ENCODE measurements around the gene KLK2. TPM values are rescaled to one million over a fixed set of nuclear protein-coding genes. Genes with fewer than 3 reads are reported as not detected.

Gene KLK2
- total RNA-seq, 2 donors from 2014 or later = not detected

DNA sequence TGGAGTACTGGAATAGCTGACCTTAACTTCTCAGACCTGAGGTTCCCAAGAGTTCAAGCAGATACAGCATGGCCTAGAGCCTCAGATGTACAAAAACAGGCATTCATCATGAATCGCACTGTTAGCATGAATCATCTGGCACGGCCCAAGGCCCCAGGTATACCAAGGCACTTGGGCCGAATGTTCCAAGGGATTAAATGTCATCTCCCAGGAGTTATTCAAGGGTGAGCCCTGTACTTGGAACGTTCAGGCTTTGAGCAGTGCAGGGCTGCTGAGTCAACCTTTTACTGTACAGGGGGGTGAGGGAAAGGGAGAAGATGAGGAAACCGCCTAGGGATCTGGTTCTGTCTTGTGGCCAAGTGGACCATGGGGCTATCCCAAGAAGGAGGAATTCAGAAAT, 12.2 kb upstream of the KLK2 start:
- Mint-ChIP-seq H3K4me3 (no peak overlapping the region), H3K27ac (no peak overlapping the region), H3K4me1 (peaks cover 4% of the 10 kb centered on the region), H3K36me3 (ENCODE audit: low read depth) (peaks cover 12% of the 10 kb centered on the region), H3K27me3 (peaks cover 63% of the 10 kb centered on the region)
- ATAC-seq = no peak
- no peak for DNase-seq
- H3K9me3 ChIP-seq (ENCODE audit: control insufficient read depth, low read length, poor library complexity, severe bottlenecking) = no peaks in the 10 kb centered on the region

DNA sequence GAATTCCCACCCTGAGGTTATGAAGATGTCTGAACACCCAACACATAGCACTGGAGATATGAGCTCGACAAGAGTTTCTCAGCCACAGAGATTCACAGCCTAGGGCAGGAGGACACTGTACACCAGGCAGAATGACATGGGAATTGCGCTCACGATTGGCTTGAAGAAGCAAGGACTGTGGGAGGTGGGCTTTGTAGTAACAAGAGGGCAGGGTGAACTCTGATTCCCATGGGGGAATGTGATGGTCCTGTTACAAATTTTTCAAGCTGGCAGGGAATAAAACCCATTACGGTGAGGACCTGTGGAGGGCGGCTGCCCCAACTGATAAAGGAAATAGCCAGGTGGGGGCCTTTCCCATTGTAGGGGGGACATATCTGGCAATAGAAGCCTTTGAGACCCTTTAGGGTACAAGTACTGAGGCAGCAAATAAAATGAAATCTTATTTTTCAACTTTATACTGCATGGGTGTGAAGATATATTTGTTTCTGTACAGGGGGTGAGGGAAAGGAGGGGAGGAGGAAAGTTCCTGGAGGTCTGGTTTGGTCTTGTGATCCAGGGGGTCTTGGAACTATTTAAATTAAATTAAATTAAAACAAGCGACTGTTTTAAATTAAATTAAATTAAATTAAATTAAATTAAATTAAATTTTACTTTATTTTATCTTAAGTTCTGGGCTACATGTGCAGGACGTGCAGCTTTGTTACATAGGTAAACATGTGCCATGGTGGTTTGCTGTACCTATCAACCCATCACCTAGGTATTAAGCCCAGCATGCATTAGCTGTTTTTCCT, 11.5 kb upstream of the KLK2 start:
- no peaks in the 10 kb centered on the region for H3K9me3 ChIP-seq (ENCODE audit: control insufficient read depth, low read length, poor library complexity, severe bottlenecking)
- peaks cover 63% of the 10 kb centered on the region for H3K27me3 Mint-ChIP-seq
- no peak for ATAC-seq
- peaks cover 4% of the 10 kb centered on the region for H3K4me1 Mint-ChIP-seq
- peaks cover 9% of the 10 kb centered on the region for H3K36me3 Mint-ChIP-seq (ENCODE audit: low read depth)
- H3K4me3 Mint-ChIP-seq = no peak overlapping the region
- no peak for DNase-seq
- H3K27ac Mint-ChIP-seq = no peak overlapping the region

DNA sequence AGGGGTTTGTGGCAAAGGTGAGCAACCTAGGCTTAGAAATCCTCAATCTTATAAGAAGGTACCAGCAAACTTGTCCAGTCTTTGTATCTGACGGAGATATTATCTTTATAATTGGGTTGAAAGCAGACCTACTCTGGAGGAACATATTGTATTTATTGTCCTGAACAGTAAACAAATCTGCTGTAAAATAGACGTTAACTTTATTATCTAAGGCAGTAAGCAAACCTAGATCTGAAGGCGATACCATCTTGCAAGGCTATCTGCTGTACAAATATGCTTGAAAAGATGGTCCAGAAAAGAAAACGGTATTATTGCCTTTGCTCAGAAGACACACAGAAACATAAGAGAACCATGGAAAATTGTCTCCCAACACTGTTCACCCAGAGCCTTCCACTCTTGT, 3.8 kb upstream of the KLK2 start:
- no peak overlapping the region for H3K27ac Mint-ChIP-seq
- H3K27me3 Mint-ChIP-seq = peaks cover 46% of the 10 kb centered on the region
- H3K9me3 ChIP-seq (ENCODE audit: control insufficient read depth, low read length, poor library complexity, severe bottlenecking) = no peaks in the 10 kb centered on the region
- no peaks in the 10 kb centered on the region for H3K4me1 Mint-ChIP-seq
- H3K36me3 Mint-ChIP-seq (ENCODE audit: low read depth) = no peaks in the 10 kb centered on the region
- no peak overlapping the region for H3K4me3 Mint-ChIP-seq
- ATAC-seq (no peak), DNase-seq (no peak)

DNA sequence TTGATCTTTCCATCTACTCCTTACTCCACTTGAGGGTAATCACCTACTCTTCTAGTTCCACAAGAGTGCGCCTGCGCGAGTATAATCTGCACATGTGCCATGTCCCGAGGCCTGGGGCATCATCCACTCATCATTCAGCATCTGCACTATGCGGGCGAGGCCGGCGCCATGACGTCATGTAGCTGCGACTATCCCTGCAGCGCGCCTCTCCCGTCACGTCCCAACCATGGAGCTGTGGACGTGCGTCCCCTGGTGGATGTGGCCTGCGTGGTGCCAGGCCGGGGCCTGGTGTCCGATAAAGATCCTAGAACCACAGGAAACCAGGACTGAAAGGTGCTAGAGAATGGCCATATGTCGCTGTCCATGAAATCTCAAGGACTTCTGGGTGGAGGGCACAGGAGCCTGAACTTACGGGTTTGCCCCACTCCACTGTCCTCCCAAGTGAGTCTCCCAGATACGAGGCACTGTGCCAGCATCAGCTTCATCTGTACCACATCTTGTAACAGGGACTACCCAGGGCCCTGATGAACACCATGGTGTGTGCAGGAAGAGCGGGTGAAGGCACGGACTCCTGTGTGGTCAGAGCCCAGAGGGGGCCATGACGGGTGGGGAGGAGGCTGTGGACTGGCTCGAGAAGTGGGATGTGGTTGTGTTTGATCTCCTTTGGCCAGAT, 2.7 kb upstream of the KLK2 start:
- Mint-ChIP-seq H3K36me3 (ENCODE audit: low read depth) (no peaks in the 10 kb centered on the region), H3K27ac (no peak overlapping the region), H3K27me3 (peaks cover 46% of the 10 kb centered on the region), H3K4me3 (no peak overlapping the region), H3K4me1 (no peaks in the 10 kb centered on the region)
- ATAC-seq (no peak), DNase-seq (no peak)
- H3K9me3 ChIP-seq (ENCODE audit: control insufficient read depth, low read length, poor library complexity, severe bottlenecking) = no peaks in the 10 kb centered on the region

GRCh38 chr19:50874211-50874610, 972 bp downstream of the KLK2 start:
- Mint-ChIP-seq H3K4me3 (no peak overlapping the region), H3K4me1 (no peaks in the 10 kb centered on the region), H3K27me3 (peaks cover 25% of the 10 kb centered on the region), H3K36me3 (ENCODE audit: low read depth) (no peaks in the 10 kb centered on the region), H3K27ac (no peak overlapping the region)
- DNase-seq (no peak), ATAC-seq (no peak)
- no peaks in the 10 kb centered on the region for H3K9me3 ChIP-seq (ENCODE audit: control insufficient read depth, low read length, poor library complexity, severe bottlenecking)

- no peak for ATAC-seq
- Mint-ChIP-seq H3K27ac (no peak overlapping the region), H3K4me3 (no peak overlapping the region), H3K36me3 (ENCODE audit: low read depth) (no peaks in the 10 kb centered on the region), H3K4me1 (no peaks in the 10 kb centered on the region), H3K27me3 (peaks cover 36% of the 10 kb centered on the region)
- H3K9me3 ChIP-seq (ENCODE audit: control insufficient read depth, low read length, poor library complexity, severe bottlenecking) = no peaks in the 10 kb centered on the region
- DNase-seq = no peak
Observed at GRCh38 chr19:50875795-50876422, 2.7 kb downstream of the KLK2 start.

DNA sequence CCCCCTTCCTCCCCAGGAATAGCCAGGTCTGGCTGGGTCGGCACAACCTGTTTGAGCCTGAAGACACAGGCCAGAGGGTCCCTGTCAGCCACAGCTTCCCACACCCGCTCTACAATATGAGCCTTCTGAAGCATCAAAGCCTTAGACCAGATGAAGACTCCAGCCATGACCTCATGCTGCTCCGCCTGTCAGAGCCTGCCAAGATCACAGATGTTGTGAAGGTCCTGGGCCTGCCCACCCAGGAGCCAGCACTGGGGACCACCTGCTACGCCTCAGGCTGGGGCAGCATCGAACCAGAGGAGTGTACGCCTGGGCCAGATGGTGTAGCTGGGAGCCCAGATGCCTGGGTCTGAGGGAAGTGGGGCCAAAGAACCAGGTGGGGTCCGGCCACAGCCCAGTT, 3.2 kb downstream of the KLK2 start:
- no peaks in the 10 kb centered on the region for H3K9me3 ChIP-seq (ENCODE audit: control insufficient read depth, low read length, poor library complexity, severe bottlenecking)
- no peaks in the 10 kb centered on the region for H3K4me1 Mint-ChIP-seq
- no peak for DNase-seq
- H3K27me3 Mint-ChIP-seq = peaks cover 41% of the 10 kb centered on the region
- no peak overlapping the region for H3K27ac Mint-ChIP-seq
- no peak for ATAC-seq
- H3K4me3 Mint-ChIP-seq = no peak overlapping the region
- no peaks in the 10 kb centered on the region for H3K36me3 Mint-ChIP-seq (ENCODE audit: low read depth)

- ATAC-seq (no peak), DNase-seq (no peak)
- H3K4me3 Mint-ChIP-seq = no peak overlapping the region
- H3K36me3 Mint-ChIP-seq (ENCODE audit: low read depth) = no peaks in the 10 kb centered on the region
- H3K4me1 Mint-ChIP-seq = no peaks in the 10 kb centered on the region
- H3K27me3 Mint-ChIP-seq = peaks cover 47% of the 10 kb centered on the region
- H3K9me3 ChIP-seq (ENCODE audit: control insufficient read depth, low read length, poor library complexity, severe bottlenecking) = no peaks in the 10 kb centered on the region
- H3K27ac Mint-ChIP-seq = no peak overlapping the region
Observed at GRCh38 chr19:50877338-50877737, 4.1 kb downstream of the KLK2 start.

DNA sequence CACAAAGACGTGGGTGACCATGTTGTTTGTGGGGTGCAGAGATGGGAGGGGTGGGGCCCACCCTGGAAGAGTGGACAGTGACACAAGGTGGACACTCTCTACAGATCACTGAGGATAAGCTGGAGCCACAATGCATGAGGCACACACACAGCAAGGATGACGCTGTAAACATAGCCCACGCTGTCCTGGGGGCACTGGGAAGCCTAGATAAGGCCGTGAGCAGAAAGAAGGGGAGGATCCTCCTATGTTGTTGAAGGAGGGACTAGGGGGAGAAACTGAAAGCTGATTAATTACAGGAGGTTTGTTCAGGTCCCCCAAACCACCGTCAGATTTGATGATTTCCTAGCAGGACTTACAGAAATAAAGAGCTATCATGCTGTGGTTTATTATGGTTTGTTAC, 5.6 kb downstream of the KLK2 start:
- Mint-ChIP-seq H3K27ac (no peak overlapping the region), H3K36me3 (ENCODE audit: low read depth) (no peaks in the 10 kb centered on the region), H3K4me3 (no peak overlapping the region), H3K4me1 (no peaks in the 10 kb centered on the region), H3K27me3 (peaks cover 55% of the 10 kb centered on the region)
- no peak for ATAC-seq
- no peak for DNase-seq
- no peaks in the 10 kb centered on the region for H3K9me3 ChIP-seq (ENCODE audit: control insufficient read depth, low read length, poor library complexity, severe bottlenecking)

- H3K4me3 Mint-ChIP-seq = no peak overlapping the region
- no peaks in the 10 kb centered on the region for H3K36me3 Mint-ChIP-seq (ENCODE audit: low read depth)
- DNase-seq = no peak
- H3K9me3 ChIP-seq (ENCODE audit: control insufficient read depth, low read length, poor library complexity, severe bottlenecking) = no peaks in the 10 kb centered on the region
- no peaks in the 10 kb centered on the region for H3K4me1 Mint-ChIP-seq
- H3K27me3 Mint-ChIP-seq = peaks cover 66% of the 10 kb centered on the region
- H3K27ac Mint-ChIP-seq = no peak overlapping the region
- no peak for ATAC-seq
Observed at GRCh38 chr19:50880241-50880640, 7.0 kb downstream of the KLK2 start.

- no peaks in the 10 kb centered on the region for H3K9me3 ChIP-seq (ENCODE audit: control insufficient read depth, low read length, poor library complexity, severe bottlenecking)
- peaks cover 86% of the 10 kb centered on the region for H3K27me3 Mint-ChIP-seq
- H3K36me3 Mint-ChIP-seq (ENCODE audit: low read depth) = peaks cover 2% of the 10 kb centered on the region
- DNase-seq (no peak), ATAC-seq (no peak)
- no peaks in the 10 kb centered on the region for H3K4me1 Mint-ChIP-seq
- no peak overlapping the region for H3K27ac Mint-ChIP-seq
- no peak overlapping the region for H3K4me3 Mint-ChIP-seq
Observed at GRCh38 chr19:50882188-50882587, 8.9 kb downstream of the KLK2 start.

DNA sequence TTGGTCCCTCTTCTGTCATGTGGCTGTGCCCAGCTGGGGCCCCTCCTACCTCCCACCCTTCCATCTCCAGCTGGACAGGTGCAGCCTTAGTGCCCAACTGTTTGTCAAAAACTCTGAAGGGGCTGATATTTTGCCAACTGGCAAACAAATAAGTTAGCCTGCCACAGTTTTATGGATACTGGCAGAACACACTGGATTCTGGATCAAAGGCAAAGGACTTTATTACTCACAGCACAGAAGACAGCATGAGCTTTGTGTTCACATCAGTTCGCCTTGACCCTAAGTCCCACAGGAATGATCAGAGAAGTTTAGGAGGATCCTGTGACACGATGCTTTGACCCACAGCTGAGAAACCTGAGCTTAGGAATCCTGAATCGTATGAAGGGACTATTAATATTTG, 16.4 kb downstream of the KLK2 start:
- no peaks in the 10 kb centered on the region for H3K4me1 Mint-ChIP-seq
- peaks cover 6% of the 10 kb centered on the region for H3K36me3 Mint-ChIP-seq (ENCODE audit: low read depth)
- H3K27me3 Mint-ChIP-seq = peaks cover 78% of the 10 kb centered on the region
- H3K27ac Mint-ChIP-seq = no peak overlapping the region
- ATAC-seq (no peak), DNase-seq (no peak)
- no peaks in the 10 kb centered on the region for H3K9me3 ChIP-seq (ENCODE audit: control insufficient read depth, low read length, poor library complexity, severe bottlenecking)
- no peak overlapping the region for H3K4me3 Mint-ChIP-seq

DNA sequence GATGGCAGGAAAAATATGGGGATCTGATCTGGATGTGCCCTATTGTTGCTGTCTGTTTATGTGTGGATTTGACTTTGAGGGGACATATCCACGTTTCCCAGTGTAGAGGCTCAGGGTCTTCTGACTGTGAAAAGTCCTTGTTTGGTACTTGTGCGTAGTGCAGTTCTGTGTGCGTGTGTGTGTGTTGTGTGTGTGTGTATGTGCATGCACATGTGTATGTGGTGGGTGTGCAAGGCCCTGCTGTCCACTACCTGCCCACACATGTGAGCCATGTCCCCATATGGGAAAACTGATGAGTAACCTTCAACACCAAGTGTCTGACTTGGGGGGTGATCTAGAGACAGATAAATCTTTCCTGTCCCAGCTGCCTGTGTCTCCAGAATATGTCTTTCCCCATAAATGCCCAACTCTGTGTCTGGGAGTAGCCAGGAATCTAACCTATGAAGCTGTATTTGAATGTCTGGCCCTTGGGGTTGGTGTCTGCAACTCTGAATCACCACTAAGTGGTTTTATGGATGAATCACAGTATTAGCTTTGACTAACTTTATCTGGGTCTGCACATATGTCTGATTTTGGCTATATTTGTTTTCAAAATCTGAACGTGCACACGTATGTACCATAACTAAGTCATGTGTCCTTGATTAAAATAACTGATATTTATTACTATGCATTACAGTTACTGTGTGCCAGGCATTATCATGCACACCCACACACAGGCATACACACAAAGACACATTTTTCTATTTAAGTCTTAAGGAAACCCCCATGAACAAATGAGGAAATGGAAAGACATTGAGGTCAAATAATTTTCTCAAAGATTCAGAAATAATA, 17.4 kb downstream of the KLK2 start:
- no peak for DNase-seq
- Mint-ChIP-seq H3K27ac (no peak overlapping the region), H3K4me3 (no peak overlapping the region), H3K4me1 (no peaks in the 10 kb centered on the region), H3K27me3 (peaks cover 68% of the 10 kb centered on the region), H3K36me3 (ENCODE audit: low read depth) (peaks cover 6% of the 10 kb centered on the region)
- no peaks in the 10 kb centered on the region for H3K9me3 ChIP-seq (ENCODE audit: control insufficient read depth, low read length, poor library complexity, severe bottlenecking)
- no peak for ATAC-seq
